ENCODE measurements around the gene IHH.

DNA sequence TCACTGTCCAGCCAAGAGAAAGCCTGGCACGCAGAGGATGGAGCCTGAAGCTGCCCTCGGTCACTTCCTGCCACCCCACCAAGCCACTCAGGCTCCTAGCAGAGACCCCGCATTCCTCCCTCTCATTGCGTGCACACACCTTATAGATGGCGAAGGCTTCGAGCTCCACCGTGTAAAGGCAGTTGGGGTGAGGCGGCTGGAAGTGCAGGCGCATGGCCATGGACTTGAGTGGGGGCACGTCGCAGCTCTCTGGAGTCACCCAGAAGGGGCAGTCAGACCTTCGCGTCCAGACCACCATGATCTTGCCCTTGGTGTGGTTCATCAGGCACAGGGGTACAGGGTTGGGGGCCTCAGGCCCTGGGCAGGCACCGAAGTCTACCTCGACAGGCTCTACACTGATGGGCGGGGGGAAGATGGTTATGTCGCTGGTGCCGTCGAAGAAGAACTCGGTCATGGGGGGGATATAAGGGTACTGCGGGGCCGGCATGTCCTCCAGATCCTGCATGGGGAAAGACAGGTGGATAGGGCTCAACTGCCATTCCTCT, 33.1 kb downstream of the IHH start:
- TF ChIP-seq, protein P1, sequence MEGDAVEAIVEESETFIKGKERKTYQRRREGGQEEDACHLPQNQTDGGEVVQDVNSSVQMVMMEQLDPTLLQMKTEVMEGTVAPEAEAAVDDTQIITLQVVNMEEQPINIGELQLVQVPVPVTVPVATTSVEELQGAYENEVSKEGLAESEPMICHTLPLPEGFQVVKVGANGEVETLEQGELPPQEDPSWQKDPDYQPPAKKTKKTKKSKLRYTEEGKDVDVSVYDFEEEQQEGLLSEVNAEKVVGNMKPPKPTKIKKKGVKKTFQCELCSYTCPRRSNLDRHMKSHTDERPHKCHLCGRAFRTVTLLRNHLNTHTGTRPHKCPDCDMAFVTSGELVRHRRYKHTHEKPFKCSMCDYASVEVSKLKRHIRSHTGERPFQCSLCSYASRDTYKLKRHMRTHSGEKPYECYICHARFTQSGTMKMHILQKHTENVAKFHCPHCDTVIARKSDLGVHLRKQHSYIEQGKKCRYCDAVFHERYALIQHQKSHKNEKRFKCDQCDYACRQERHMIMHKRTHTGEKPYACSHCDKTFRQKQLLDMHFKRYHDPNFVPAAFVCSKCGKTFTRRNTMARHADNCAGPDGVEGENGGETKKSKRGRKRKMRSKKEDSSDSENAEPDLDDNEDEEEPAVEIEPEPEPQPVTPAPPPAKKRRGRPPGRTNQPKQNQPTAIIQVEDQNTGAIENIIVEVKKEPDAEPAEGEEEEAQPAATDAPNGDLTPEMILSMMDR (IDR thresholded peaks at IDR 0.05): no peak
- no peak for TF ChIP-seq POLR2A (IDR thresholded peaks at IDR 0.05)

Measured in right lobe of liver (tissue), 4 donors.